Activated CD8-positive, alpha-beta memory T cell treated with anti-CD3 and anti-CD28 coated beads, Interleukin-2, amount 50 U/mL, for 4 hours (primary cell): ENCODE results near the gene SPTSSA.
A peak's percentile ranks its signal among the peaks of the same experiment; 100 is the strongest.
"Not testable (repeated sequence)": the region's sequence is repeated elsewhere in the genome, so short reads cannot be mapped to it uniquely, and the experiment has no call there.

ENCODE experiments used
- DNase-seq: peaks from one replicate; pipeline ENCODE4 v3.0.0-alpha.2; 2020

SPTSSA gene, protein sequence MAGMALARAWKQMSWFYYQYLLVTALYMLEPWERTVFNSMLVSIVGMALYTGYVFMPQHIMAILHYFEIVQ

DNA sequence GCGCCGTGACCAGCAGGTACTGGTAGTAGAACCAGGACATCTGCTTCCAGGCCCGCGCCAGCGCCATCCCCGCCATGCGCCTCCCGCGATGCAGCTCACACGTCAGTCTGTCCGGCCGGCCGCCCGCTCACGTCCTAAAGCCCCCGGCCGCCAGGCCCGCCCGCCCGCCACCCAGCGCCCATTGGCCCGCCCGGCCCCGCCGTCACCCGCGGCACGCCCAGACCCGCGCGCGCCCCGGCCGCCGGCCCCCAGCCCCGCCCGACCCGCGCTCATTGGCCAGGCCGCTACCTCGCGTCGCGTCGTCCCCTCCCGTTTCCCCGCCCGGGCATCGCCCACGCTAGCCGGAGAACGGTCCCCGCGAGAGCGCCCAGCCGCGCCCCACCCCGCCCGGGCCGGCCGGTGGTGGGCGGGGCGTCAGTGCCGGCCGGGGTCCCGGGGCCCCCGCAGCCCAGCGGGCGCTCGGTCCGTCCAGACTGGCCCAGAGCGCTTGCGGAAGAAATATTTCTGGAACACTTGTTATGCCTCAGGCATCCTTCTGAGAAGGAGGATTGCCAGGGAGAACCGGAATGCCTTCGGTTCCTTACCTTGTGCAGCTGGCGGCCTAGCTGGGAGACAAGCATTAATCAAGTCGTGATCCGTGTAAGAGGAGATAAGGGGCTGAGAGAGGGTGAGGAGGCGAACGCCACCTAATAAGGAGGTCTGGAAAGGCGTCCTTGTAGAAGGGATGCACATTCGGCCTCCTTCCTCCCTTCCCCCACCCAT is at the start of gene SPTSSA:
SPTSSA (minus strand) TSS at position 109 of the 762 bp plus-strand sequence; CDS start at position 76, 33 bp downstream.
- peak; percentile 89 for DNase-seq

- no peak for DNase-seq
Measured at GRCh38 chr14:34507884-34508283, 45.8 kb upstream of the SPTSSA start.

- no peak for DNase-seq
Measured at GRCh38 chr14:34507459-34507858, 45.4 kb upstream of the SPTSSA start.

GRCh38 chr14:34505124-34505491 is 43.1 kb upstream of the SPTSSA start:
- DNase-seq, result not testable (repeated sequence)

DNA sequence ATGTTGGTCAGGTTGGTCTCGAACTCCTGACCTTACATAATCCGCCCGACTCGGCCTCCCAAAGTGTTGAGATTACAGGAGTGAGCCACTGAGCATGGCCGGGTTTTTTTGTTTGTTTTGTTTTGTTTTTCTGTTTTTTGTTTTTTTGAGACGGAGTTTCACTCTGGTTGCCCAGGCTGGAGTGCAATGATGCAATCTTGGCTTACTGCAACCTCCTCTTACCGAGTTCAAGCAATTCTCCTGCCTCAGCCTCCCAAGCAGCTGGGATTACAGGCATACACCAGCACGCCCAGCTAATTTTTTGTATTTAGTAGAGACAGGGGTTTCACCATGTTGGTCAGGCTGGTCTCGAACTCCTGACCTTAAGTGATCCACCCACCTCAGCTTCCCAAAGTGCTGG is 42.0 kb upstream of the SPTSSA start:
- DNase-seq, result not testable (repeated sequence)

DNA sequence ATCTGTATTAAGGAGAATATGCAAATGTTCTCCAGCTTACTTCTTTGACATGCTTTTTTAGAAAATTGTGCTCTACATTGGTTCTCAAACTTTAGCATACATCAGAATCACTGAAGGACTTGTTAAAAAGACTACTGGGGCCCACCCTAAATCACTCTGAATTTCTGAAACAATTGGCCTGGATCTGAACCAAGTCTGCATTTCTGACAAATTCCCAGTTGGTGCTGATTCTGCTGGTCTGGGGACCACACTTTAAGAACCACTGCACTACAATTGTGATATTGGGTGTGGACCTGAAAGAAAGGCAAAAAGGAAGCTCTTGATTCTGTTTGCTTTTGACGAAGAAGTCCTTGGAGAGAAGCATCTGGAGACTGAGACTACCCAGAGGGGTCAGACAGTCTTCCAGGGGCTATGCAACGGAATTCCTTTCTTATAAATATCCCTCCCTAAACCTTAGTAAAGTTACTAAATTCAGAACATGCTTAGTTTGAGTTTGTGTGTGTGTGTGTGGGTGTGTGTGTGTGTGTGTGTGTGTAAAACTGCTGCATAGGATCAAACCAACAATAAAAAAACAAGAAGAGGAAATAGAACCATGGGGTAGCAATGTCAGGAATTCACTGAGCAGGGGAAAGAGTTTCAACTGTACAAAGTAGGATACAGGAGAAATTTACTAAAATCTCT is 40.6 kb upstream of the SPTSSA start:
- DNase-seq, result no peak

DNA sequence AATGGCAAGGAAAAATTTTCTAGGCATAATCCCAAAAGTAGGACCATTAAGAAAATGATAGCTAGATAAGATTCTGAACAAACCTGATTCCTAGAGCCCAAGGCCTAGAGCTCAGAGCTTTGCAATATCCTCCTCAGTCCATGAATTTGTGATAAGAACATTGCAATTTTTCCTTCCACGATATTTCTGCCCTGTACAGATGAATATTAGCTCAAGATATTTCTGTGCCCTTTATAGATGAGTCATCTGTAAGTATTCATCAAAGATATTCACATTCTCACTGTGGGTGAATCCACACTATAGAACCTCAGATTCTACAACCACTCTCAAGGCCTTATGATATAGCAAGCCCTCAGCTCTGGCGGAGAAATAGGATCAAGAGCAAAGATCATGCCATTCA is 40.0 kb upstream of the SPTSSA start:
- no peak for DNase-seq

- no peak for DNase-seq
Measured at GRCh38 chr14:34501004-34501580, 39.1 kb upstream of the SPTSSA start.

GRCh38 chr14:34498684-34499412 is 36.8 kb upstream of the SPTSSA start:
- no peak for DNase-seq

GRCh38 chr14:34496679-34497513 is 34.9 kb upstream of the SPTSSA start:
- no peak for DNase-seq

DNA sequence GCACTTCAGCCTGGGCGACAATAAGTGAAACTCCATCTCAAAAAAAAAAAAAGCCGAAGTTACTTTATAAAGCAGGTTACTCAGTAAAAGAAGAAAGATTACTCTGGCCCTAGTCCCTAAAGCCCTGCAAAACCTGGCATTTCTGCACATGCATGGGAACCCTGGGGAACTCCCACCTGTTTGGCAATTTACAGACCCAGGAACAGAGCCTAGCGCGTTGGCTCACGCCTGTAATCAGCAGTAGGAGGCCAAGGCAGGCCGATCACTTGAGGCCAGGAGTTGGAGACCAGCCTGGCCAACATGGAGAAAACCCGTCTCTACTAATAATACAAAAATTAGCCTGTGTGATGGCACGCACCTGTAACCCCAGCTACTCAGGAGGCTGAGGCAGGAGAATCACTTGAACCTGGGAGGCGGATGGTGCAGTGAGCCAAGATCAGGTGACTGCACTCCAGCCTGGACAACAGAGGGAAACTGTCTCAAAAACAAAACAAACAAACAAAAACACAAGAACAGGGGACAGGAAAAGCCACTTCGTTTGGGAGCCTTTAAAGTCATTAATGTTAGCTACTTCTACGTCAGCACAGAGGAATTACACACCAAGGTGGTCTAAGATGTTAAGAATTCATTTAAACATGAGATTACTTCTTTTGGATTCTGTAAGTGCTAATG is 34.1 kb upstream of the SPTSSA start:
- DNase-seq, result no peak

DNA sequence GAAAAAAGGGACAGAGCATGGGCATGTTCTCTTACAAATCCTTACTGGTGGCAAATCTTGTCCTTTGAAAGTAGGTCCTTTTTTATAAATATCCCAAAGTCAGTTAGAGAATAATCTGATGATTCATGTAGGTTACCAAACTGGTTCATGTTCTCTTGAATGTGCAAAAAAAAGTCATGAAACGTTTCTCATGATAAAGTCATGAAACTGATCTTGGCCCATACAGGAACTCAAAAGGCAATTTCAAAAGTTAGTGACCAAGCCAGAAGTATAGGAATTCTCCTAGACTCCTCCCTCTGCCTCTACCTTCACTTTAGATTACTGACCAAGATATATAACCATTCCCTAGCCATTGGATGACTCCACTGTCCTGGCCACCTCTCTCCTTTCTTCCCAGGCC is 27.3 kb upstream of the SPTSSA start:
- DNase-seq, result no peak

DNA sequence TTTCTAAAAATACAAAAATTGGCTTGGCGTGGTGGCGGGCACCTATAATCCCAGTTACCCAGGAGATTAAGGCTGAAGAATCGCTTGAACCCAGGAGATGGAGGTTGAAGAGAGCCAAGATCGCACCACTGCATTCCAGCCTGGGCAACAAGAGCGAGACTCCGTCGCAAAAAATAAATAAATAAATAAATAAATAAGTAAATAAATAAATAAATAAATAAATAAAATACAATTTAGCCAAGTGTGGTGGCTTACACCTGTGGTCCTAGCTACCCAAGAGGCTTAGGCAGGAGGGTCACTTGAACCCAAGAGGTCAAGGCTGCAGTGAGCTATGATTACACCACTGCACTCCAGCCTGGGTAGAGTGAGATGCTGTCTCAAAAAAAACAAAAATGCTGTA is 26.5 kb upstream of the SPTSSA start:
- no peak for DNase-seq

DNA sequence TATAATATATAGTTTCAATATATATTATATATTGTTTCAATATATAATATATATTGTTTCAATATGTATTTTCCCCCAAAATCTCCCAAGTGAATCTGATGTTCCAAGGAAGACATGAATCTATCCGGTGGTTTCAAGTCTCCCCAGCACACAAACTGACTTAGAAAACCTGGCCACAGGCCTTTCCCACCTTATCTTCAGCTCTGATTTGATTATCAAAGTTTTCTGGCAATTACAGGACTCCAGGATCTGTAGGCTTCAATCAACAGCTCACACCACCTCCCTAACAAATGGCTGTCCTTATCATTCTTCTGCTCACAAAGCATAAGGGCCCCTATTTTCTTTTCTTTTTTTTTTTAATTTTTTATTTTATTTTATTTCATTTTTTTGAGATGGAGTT is 22.7 kb upstream of the SPTSSA start:
- no peak for DNase-seq

DNA sequence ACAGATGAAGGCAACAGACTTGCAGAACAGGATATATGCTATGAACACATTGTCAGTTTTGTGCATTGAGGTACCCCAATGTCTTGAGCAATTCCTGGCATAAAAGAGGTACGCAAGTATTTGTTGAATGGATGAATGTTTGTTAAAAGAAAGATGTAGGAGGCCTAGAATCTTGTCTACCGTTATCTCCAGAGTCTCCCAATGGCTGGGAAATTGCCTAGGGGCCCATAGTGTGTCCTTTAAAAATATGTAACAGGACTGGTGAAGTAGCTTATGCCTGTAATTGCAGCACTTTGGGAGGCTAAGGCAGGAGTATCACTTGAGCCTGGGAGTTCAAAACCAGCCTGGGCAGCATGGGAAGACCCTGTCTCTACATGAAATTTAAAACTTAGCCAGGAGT is 20.4 kb upstream of the SPTSSA start:
- no peak for DNase-seq

DNA sequence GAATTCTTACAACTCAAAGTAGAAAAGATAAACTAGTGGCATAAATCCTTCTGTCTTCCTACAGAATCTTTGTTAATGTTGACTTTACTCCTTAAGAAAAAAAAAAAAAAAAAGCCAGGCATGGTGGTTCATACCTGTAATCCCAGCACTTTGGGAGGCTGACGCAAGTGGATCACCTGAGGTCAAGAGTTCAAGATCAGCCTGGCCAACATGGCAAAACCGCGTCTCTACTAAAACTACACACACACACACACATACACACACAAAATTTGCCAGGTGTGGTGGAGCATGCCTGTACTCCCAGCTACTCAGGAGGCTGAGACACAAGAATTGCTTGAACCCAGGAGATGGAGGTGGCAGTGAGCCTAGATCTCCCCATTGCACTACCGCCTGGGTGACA is 17.7 kb upstream of the SPTSSA start:
- DNase-seq, result no peak

DNA sequence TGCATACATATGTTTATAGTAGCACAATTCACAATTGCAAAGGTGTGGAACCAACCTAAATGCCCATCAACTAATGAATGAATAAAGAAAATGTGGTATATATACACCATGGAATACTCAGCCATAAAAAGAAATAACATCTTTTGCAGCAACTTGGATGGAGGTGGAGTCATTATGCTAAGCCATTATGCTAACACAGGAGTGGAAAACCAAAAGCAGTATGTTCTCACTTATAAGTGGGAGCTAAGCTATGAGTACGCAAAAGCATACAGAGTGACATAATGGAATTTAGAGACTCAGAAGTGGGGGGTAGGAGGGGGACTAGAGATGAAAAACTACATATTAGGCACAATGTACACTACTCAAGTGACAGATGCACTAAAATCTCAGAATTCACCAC is 16.2 kb upstream of the SPTSSA start:
- DNase-seq, result no peak

GRCh38 chr14:34476036-34476435 is 14.0 kb upstream of the SPTSSA start:
- not testable (repeated sequence) for DNase-seq

DNA sequence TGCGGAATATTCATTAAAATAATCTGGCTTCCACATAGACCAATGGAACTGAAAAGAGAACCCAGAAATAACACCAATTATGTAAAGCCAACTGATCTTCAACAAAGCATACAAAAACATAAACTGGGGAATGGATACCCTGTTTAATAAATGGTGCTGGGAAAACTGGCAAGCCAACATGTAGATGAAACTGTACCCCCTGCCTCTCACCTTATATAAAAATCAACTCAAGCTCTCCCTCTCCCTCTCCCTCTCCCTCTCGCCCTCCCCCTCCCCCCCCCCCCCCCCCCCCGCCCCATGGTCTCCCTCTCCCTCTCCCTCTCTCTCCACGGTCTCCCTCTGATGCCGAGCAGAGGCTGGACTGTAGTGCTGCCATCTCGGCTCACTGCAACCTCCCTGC is 13.1 kb upstream of the SPTSSA start:
- no peak for DNase-seq

- DNase-seq, result no peak
Measured at GRCh38 chr14:34474187-34474679, 12.2 kb upstream of the SPTSSA start.

- no peak for DNase-seq
Measured at GRCh38 chr14:34472706-34473279, 10.8 kb upstream of the SPTSSA start.
